Peyer's patch (tissue), 4 donors: Measurements from ENCODE around the gene ETFA.

Experiments
- CTCF ChIP-seq, 6 experiments: fragments of 450-650 bp in 4 of 6; fragments of 200-600 bp in 2 of 6; sonication (generic) in 1 of 6; IDR thresholded peaks; one replicate each; pipeline ENCODE4 v1.5.1; 2017 to 2019; ENCODE audit warnings: antibody characterized with exemption in 6 of 6, mild to moderate bottlenecking in 3 of 6, moderate library complexity in 1 of 6
- POLR2A ChIP-seq, 2 donors: fragments of 450-650 bp; IDR thresholded peaks; one replicate each; pipeline ENCODE4 v1.5.1; 2017; ENCODE audit warnings: antibody characterized with exemption in 2 of 2, mild to moderate bottlenecking in 2 of 2, moderate library complexity in 2 of 2

GRCh38 chr15:76278651-76279050 is 32.6 kb downstream of the ETFA start:
- TF ChIP-seq CTCF (IDR thresholded peaks at IDR 0.05) (no peak), POLR2A (IDR thresholded peaks at IDR 0.05) (no peak)
